HG03342 (cell line): ENCODE measurements around the gene ERC2.

Source experiments
- ATAC-seq: cut with Tn5 transposase; IDR thresholded peaks from one replicate; pipeline ENCODE4 v1.9.1; 2021; ENCODE audit warnings: mild to moderate bottlenecking, moderate library complexity; ENCODE audit not compliant: unreplicated experiment

ERC2 gene

DNA sequence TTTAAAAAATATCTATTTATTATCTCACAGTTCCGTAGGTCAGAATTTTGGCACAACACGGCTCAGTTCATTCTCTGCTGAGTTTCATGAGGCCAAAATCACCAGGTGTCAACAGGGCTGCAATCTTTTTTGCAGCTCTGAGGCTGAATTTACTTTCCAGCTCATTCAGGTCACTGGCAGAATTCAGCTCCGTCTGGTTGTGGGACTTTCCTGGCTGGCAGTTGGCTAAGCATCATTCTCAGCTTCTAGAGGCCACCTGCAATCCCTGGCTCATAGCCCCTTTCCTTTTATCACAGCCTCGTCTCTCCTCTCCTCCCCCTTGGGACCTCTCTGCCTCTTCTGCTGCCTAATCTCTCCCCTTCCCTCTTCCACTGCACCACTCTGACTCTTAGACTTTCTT lies 807.1 kb downstream of the ERC2 start:
- no peak for ATAC-seq

DNA sequence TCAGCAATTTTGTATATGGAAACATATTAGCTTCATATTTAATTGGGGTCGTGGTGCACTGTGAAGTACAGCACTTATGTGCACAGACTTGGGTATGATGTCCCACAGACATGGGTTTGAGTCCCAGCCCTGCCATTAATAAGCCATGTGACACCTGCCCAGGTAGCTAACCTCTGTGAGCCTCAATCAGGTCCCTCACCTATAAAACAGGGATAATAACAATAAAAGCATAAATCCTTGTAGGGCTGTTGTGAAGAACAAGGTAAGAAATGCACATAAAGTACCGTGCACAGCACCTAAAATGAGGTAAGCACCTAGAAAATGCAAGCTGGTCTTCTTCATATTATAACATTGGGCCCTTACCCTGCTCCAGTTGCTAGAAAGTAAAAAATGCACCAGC lies 807.6 kb downstream of the ERC2 start:
- no peak for ATAC-seq

DNA sequence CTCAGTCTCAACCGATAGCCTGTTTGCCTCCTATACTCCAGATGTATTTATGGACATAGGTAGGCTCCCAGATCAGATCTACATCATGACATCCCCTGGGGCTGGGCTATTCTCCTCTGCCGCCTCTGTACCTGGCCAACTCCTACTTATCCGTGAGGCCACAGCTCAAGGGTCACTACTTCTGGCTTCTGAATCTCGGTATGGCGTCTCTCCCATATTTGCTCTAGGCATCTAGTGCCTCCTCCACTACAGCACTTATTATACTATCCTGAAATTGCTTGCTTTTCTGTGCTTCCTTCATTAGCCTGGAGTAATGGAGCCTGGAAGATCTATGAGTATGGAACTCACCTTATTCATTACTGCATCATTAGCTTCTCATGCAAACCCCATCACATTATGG lies 808.6 kb downstream of the ERC2 start:
- no peak for ATAC-seq

DNA sequence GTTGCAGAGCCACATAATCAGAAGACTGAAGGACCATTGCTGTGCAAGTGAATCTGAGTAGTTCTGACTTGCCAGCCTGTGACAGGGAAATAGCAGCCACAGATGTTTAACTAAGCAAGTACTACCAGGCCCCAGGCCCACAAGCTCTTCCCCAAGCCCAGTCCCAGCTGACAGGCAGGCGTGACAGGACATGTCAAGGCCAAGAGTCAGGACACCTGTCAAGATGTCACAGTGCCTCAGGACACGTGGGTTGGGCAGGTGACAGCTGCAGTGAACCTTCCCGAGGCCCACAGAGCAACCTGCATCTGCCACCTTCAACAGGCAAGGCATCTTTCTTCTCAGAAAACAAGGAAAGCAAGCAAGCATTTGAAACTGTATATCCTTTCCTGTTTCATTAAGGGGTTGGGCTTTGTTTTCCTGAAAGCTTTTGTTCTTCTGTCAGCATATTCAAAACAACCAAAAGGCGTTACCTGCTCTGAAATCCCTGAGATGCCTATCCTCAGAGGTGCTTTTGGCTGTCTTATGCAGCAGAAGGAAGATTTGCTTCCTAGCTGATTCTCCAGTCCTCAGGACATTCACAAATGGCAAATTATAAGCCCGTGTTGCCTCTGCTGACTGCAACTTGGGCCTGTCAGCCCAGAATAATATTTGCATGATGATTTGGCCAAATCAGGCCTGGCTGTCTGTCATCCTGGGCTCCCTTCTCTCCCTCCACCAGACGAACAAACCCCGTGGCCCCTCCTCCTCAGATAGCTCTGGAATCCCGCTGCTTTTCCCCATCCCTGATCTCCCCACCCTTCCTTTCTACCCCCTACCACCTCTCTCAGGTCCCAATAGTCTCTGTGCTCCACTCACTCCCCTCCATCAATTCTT lies 809.3 kb downstream of the ERC2 start:
- ATAC-seq = no peak

DNA sequence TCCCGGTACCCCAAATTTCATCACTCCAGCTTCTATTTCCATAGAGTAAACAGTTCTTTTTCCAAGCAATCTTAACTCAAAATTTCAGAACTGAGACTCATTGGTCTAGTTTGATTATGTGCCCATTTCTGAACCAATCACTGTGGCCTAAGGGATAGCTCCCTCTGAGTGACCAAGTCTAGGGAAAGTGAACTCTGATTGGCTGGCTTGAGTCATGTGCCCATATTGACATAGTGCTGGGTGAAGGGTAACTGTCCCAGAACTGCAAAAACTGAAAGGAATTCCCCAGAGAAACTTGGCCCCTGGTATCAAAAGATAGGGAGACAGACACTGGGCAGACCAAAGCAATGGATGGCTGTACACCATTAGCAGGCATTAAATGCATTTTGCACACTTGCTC lies 810.0 kb downstream of the ERC2 start:
- ATAC-seq = no peak

DNA sequence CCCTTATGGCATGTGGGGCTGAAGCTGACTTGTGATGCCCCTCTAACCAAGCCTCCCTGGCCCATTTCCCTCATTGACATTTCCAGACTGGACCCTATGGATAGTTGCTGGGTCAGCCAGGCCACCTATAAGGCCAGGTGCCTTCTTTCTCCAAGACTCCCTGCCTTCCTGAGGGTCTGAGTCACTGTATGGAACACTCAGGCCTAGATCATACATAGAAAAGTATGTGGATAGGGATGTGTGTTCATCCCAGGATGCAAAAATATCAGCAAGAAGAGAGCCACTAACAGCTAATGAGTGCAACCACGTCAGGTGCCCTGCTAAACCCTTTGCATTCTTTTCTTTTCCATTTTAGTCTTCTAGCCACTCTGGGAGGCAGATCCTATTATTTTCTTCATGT lies 812.7 kb downstream of the ERC2 start:
- no peak for ATAC-seq

DNA sequence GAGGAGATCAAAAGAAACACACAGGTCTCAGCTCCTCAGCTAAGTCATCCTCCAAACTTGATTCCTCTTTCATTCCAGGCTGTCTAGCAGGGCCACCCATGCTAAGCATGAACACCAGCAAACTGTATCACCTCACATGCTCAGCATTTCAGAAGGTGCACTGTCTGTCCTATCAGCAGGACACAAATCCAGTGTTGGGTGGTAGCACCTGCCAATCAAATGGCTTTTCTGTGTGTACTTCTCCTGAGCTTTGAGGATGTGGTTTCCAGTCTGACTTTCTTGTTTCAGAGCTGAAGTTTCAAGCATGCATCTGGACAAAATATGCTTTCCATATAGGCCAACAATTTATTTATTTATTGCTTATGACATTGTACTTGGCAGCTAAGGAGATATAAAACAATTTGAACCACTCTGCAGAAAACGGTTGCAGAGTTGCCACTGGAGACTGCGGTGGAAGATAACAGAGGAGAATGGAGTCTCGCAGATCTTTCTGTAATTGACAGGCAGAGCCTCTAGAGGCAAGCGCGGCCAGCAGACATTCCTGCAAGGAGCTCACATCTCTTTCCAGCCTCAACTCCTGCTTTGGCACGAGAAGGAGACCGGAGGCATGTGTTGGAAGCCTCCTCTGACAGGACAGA lies 814.0 kb downstream of the ERC2 start:
- peak; percentile 77 for ATAC-seq

DNA sequence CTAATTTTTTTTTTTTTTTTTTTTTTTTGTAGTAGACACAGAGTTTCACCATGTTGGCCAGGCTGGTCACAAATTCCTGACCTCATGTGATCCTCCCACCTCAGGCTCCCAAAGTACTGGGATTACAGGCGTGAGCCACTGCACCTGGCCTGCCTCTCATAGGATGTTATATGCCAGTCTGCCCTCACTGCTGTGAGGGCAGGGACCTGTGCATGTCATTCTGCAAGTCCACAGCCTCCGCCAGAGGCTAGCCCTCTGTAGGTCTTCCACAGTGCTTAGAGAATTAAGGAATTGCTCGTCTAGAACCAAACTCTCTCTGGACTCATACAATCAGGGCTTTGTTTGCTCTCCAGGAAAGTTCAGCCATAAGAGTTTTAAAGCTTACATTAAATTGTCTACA lies 817.3 kb downstream of the ERC2 start:
- no peak for ATAC-seq

DNA sequence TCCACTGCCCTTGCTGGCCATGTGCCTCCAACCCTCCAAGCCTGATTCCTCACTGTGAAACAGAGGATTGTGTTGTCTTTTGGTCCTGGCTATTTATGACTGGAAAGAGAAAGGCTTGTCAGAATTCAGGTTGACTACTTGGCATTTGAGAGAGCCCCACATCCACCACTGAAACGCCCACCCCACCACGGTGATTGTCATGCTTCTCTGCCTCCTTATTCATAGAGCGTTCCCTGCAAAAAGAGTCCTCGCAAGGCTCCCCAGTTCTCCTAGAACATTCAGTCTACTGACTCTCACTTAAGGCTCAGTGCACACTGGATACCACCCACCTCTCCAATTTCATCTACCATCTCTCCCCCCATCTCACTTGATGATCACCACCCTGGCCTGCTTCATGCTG lies 818.3 kb downstream of the ERC2 start:
- no peak for ATAC-seq

DNA sequence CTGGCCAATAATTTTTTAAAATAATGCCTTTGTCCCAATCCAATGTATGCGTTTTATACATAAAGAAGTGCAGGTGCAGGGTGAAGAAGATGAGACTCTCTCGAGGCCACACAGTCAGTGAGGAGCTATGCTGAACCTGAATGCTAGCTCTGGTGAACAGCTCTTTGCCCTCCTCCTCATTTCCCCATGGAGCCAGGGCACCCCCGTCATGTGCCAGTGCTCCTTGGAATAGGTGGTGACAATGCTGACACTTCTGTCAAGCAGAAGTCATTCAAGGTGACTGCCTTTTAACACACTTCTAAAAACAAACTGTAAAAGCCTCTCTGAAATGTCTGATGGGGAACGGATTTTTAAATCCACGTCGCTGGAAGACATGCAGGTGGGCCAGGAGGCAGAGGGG lies 818.7 kb downstream of the ERC2 start:
- ATAC-seq = no peak

DNA sequence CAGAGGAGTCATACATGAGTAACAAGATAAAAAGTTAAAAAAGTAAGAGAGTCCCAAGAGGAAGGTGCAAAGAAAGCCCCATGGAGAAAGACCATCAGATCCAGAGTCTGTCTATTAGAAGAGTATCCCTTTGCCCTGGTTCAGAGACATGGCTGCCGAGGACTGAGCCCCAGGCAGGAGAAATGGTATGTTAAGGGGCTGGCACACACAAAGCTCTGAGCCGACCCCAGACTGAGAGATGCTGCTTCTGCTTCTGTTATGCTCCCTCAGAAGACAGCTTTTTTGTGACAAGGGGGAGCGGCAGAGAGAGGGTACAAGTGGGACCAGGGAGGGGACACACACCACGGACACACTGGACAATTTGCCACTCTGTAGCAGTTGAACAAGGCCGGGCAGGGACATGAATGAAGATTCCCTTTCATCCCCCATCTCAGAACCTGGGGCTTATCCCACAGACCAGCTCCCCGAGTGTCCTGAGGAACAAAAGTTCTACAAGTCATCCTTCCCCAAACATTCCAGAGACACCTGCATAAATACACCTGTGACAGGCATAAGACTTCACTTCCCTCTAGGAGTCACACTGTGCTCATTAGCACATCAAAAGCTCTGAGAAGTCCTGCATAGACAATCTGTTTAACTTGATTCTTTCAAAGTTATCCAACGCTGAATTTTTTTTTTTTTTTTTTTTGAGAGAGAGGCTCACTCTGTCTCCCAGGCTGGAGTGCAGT lies 819.5 kb downstream of the ERC2 start:
- no peak for ATAC-seq

DNA sequence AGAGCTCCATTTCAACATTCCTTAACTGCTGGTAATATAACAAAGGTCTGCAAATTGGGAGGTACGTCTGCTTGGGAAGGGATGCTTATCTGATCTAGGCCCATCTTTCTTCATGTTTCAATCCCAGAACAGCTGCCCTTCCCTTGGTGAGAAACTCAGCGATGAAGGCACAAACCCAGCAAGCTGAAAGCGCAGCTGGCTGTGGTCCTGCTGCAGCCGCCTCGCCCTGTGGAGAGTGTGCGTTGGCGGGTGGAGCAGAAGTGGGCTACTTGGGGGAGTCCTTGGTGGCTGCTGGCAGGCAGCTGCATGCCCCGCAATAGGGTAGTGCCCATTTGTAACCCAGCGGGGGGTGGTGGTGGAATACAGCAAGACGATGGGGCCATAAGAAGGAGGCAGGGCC lies 820.6 kb downstream of the ERC2 start:
- ATAC-seq = no peak

DNA sequence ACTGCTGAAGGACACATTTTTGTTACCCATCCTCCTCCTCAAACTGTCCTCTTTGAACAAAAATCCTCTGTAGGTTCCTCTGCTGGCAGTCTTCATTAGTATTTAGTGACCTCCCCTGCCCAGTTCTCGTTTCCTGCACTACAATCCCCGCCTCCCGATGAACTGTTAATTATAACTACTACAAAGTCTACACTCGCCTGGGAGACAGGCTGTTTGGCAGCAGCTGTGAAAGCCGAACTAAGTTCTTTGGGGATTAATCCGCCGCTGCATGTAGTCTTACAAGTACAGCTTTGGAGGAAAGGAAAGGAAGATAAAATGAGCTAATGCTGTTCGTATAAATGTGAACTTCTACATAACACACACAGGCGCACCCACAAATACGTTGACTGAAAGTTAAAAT lies 821.2 kb downstream of the ERC2 start:
- ATAC-seq = no peak

DNA sequence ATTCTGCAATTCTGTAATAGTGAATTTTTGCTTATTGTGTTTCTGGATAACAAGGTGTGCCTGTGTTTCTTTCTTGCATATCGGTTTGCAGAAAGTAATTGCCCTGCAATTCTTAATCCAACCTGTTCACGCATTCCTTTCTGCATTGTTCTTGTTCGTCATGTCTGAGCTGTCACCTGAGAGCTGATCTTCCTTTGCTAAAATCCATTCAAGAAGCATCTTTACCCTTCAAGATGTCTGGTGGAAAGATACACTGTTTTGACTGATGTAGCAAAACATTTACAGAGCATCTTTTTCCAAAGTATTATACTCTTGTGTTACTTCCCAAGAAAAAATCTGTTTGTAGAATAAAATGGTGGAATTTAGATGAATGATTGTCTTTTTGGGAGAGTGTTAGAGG lies 822.1 kb downstream of the ERC2 start:
- ATAC-seq = no peak

DNA sequence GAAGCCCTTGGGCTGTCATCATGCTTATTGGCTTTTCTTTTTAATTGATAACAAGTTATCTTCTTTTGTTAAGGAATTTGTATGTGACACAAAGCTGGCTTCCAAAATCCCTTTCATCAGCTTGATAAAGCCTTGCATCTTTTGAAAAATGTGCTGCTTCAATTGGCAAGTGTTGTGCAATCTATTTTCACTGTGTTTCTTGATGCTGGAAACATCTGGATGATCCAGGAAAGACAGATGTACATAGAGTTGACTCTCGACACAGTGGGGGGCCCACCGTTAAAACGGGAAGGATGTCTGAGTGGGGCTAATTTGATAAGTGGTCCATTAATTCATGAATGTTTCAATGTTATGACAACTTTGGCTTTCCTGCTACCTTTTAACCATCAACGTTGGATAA lies 822.8 kb downstream of the ERC2 start:
- ATAC-seq = no peak

DNA sequence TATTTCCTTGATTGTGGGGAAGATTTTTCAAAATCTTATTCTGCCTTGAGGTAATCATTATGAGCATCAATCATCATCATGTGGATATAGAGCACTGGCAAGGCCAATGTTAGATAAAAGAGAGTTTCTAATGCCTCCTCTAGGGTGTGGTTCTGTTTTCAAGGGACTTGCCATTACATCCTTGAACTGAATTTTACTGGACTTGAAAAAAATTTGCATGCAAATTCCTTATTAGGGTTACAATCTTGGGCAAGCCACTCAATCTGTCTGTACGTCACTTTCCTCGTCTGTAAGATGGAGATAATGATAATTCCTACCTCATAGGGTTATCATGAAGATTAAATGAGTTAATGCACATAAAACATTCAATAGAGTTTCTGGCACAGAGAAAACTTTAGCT lies 825.0 kb downstream of the ERC2 start:
- ATAC-seq = no peak

DNA sequence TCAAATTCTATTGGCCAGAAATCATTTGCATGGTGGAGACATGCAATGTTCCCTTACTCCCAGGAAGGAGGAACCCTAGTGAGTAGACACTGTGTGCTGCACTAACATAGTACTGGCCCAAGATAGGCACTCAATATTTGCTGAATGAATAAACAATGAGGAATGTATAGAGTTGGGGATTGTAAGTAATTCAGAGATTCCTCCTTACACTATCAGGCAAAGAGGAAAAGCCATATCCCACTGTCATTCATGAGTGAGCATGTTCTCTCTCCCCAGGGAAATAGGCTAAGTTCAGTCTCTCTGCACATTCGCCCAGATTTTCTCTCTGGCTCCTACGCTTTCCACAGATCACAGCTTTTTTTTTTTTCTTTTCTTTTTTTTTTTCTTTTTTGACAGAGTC lies 826.3 kb downstream of the ERC2 start:
- ATAC-seq = no peak

DNA sequence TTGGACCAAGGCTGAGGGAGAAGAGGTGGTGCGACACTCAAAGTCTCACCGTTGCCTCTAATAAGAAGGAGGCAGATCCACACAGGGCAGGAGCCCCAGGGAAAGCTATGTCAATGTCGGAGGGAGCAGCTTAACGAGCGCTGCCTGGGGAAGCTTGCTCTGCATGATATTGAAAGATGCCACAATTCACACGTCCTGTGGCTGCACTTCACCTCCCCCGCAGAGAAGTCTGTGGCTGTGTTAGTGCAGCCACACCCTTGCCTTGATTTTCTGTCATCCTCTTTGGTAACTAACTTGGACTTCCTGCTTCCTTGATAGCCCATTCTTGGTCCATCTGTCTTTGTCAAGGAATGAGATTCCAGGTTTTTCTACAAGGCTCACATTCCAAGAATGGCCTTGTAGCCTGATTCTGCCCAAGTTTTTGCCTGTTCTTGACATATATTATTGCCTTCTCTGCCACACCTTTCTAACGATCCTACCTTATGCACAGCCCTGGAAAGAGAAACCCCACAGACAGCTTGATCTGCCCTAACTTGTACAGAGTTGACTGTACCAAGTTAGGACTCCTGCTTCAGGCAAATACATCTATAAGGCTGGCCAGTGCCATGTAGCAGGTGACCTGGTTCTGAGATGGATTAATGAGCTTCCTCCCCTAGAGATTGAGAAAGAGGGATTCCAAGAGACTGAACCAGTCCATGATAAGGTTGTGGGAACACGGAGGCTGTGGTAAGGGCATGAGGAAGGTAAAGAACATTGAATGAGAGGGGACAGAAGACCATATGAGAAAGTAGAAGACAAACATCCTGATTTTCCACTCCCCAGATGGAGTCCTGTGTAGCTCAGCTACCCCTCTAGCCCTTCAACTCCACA lies 828.1 kb downstream of the ERC2 start:
- ATAC-seq = no peak

DNA sequence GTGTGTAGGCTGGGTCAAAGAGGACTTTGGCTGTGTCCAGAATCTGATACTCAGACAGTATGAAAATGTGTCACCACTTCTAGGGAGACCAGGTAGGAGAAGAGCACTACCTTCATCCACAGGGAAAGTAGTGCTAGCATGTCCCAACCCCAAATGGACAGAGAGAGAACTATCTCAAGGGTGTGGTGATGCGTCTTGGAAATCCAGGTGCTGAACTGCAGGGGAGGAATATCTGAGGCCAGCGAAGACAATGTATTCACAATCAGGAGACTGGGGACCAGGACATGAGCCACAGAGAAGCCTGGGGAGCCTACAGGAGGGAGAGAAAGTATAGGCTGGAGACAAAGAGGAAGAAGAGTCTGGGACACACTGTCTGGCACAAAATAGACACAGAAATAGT lies 829.1 kb downstream of the ERC2 start:
- ATAC-seq = no peak

DNA sequence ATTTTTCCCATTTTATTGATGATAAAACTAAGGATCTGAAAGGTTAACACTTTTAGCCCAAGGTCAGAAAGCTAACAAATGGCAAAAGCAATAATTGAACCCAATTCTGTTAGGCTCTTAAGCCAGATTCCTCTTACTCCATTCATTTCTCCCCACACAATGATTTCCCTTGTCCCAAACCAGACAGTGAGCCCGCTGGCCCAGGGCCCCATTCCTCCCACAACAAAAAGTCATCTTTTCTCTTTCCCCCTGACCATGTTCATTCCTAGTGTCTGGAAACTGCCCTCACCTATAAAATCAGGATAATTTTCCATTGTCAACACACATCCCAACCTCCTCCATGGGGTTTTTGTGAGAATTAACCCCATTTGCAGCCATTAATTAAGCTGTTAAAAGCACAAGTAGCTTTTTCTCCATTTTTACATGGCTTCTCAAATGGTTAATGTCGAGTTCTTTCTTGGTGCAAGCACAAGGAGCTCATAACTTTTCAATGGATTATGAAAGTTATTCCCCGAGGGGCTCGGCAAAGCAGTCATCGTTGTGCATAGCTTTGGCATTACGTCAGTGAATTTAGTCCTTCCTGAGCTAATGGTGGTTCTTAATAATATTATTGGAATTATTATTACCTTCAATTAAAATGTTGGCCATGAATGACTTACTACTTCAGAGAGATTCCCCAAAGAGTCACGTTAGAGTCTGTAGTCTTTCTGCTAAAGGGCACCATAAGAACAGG lies 830.2 kb downstream of the ERC2 start:
- no peak for ATAC-seq
